GM12875 (cell line): ENCODE data around the gene EPB41L5.
A peak's percentile ranks its signal among the peaks of the same experiment; 100 is the strongest.

Source experiments
- H3K4me3 ChIP-seq: one replicate; pipeline ENCODE4 v1.5.1; 2011; ENCODE audit warnings: low read depth, low read length, control low read depth
- TF ChIP-seq, protein P1 (sequence below): IDR thresholded peaks from 2 replicates; pipeline ENCODE4 v1.5.1; 2011; ENCODE audit warnings: low read depth, mild to moderate bottlenecking, control low read depth, inconsistent platforms, low read length, moderate library complexity, borderline replicate concordance; ENCODE audit not compliant: insufficient read depth

The EPB41L5 gene

DNA sequence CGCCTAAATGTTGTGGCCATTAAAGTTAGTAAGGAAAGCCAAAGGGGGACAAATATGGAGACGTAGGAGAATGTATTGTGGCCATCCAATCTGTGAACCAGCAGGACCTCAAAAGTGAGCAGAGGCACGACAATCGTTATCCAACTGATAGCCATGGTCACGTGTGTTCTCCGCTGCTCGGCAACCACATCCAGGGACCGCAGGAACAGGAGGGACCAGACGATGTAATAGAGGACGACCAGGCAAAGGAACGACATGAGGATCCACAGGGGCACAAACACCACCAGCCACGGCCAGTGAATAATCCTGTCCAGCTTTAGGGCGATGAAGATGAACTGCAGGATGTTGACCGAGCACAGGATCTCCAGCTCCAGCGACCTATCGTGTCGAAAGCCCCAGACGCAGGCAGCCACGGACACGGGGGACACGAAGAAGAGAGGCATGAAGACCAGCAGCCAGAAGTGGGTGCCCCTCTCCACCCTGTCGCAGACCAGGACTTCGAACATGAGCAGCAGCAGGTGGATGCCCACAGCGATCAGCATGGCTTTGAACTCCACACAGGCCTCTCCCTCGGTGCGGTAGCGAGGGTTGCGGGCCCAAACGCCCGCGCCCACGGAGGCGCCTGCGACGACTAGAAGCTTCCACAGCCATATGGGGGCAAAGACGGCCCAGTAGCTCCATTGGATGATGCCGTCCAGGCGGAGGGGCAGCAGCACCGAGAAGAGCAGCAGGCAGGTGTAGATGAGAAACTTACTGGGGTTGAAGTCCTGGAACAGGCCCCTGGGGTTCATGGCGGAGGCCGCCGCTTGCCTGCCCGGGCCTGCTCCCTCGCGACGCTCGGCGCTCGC, 209.5 kb downstream of the EPB41L5 start:
- H3K4me3 ChIP-seq = peak overlapping the region; percentile 73
- TF ChIP-seq, protein P1, sequence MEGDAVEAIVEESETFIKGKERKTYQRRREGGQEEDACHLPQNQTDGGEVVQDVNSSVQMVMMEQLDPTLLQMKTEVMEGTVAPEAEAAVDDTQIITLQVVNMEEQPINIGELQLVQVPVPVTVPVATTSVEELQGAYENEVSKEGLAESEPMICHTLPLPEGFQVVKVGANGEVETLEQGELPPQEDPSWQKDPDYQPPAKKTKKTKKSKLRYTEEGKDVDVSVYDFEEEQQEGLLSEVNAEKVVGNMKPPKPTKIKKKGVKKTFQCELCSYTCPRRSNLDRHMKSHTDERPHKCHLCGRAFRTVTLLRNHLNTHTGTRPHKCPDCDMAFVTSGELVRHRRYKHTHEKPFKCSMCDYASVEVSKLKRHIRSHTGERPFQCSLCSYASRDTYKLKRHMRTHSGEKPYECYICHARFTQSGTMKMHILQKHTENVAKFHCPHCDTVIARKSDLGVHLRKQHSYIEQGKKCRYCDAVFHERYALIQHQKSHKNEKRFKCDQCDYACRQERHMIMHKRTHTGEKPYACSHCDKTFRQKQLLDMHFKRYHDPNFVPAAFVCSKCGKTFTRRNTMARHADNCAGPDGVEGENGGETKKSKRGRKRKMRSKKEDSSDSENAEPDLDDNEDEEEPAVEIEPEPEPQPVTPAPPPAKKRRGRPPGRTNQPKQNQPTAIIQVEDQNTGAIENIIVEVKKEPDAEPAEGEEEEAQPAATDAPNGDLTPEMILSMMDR = no peak

DNA sequence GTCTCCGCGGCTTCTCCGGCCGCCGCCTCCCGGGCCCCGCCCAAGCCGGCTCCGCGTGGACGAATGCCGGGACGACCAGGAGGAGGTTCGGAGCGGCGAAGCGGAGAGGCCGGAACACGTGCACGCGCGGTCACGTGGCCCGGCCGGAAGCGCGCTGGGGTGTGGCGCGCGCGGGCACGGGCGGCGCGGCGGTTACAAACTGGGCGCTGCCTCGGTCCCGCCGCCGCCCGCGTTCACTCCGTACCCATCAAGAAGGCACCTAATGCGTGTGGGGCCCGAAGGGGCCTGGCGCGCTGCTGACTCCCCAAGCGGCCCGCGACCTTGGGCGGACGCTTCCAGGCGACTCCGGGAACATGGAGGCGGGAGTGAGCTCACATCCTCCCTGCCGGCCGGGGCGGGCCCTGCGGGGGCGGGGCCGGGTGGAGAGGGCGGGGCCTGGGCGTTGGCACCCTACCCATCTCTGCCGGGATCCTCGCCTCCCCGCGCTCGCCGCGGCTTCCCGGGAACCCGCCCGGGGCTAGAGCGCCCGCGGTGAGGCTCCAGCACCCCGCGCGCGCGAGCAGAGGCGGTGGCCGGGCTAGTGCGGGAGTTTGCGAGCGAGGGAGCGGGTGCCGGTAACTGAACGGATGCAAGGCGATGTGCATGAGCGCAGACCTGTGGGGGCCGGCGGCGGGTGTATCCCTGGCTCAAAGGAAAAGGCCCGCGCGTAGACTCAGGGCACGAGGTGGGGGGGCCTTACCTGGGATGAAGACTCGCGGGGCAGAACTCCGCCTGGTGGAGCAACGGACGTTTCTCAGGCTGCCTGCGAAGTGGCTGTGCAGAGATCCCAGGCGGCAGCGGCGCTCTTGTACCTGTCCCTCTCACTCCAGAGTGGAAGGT, 210.4 kb downstream of the EPB41L5 start, which contains the start of gene TMEM185B:
TSS of gene TMEM185B (minus strand) at position 367 of the 879 bp plus-strand sequence. CDS start 424 bp downstream, outside the sequence.
- TF ChIP-seq, protein P1 = peak; percentile 53; the same call in 1 of the 2 replicates
- peak within 1 kb of the TSS; percentile 73 for H3K4me3 ChIP-seq

DNA sequence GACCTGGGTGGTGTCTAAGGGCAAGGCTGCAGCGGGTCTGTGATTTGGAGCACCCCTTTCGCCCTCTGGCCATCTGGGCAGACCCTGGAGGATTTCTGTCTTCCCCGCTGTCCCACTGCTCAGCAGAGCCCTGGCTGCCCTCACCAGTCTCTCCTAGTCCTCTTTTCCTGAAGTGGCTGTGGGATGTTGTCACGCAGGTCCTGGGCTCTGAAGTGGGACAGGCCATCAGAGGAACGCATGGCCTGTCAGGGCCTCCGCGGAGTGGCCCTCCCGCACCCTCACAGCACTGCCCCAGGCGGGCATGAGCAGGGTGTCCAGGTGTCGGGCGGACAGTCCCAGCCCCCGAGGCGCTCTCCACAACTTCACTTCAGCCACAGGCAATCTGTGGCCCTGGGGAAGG, 211.4 kb downstream of the EPB41L5 start:
- TF ChIP-seq, protein P1 = no peak
- no peak overlapping the region for H3K4me3 ChIP-seq

DNA sequence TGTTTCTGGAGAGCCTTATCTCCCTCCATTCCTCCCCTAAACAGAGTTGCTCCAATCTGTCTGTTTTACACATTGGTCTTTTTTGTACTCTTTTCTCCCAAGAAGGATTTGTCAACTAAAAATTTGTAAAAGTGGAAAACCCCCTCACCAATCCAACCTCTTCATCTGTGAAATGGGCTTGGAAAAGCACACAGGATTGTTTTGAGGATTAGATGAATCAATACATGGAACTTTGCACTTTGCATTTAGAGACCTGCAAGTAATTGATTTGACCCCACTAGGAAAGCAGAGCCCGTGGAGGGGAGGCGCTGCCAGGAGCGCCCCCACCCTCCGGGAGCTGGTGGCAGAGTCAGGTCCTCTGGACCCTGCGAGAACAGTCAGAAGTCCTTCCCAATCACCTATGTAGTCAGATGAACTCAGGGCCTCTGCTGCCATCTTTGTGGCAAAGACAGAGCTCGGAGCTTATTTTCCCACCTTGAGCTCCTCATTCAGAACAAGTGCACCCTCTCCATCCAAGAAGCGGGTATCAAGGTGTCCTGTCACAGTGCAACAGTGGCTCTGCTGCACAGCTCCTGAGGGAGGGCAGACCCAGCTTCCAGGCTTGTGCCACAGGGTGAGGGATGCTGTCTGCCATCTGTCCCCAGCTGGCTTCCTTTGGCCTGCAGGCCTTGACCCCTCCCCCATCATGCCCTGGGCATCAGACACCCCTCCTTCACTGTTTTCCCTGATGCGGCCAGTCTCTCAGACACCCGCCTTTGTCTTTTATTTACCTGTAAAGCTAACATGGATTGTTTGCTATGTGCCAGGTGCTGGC, 212.1 kb downstream of the EPB41L5 start:
- H3K4me3 ChIP-seq = no peak overlapping the region
- TF ChIP-seq, protein P1 = no peak

DNA sequence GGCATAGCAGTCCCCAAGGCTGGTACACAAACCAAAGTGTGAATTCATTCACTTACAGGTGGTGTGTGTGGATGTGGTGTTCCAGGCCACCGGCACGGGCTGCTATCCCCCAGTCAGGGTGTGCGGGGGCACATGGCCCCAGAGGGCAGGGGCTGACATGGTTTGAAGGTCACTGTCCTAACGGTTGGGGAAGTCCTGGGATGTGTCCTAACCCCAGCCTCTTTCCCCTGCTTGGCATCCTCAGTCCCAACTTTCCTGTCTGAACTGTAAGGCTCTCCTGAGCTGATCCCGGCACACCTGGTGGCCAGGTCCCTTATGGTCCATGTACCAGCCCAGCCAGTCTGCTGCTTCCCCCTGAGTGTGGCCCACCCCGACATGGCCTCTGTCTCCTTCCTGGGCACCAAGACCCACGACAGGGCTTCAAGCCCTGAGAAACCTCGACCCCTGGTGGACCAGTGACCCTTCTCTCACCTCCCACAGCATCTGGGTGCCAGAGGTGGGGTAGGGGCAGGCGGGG, 212.7 kb downstream of the EPB41L5 start:
- TF ChIP-seq, protein P1 = no peak

DNA sequence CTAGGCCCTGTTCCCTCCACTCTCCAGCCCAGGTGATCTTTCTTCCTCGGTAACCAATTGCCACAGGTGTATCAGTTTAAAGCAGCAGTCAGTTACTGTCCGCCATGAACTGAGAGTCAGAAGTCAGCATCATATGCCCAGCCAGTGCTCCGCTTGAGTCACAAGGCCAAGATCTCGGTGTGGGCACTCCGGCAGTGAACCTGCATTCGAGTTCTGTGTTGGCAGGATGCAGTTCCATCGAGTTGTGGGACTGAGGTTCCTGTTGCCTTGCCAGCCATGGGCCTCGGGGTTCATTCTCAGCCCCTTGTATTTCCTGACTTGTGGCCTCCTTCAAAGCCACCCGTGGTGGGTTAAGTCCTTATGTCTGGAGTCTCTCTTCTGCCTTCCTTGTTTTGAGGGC, 213.4 kb downstream of the EPB41L5 start:
- TF ChIP-seq, protein P1 = no peak
- no peak overlapping the region for H3K4me3 ChIP-seq

More for the DNA sequence above, 212.7 kb downstream of the EPB41L5 start:
- no peak overlapping the region for H3K4me3 ChIP-seq
